Colonic mucosa (tissue), 4 donors: ENCODE data around the gene RBM28. TPM values are rescaled to one million over a fixed set of nuclear protein-coding genes. Genes with fewer than 3 reads are reported as not detected.

Experiments used
- DNase-seq: peaks from one replicate; pipeline ENCODE4 v3.0.0-alpha.2; 2020
- H3K27ac ChIP-seq: fragments of 200-600 bp; one replicate; pipeline ENCODE4 v1.8.0; 2021
- H3K27me3 ChIP-seq: fragments of 200-600 bp; one replicate; pipeline ENCODE4 v1.8.0; 2021
- H3K36me3 ChIP-seq: fragments of 200-600 bp; one replicate; pipeline ENCODE4 v1.8.0; 2021
- H3K4me1 ChIP-seq: fragments of 200-600 bp; one replicate; pipeline ENCODE4 v1.8.0; 2021; ENCODE audit warnings: mild to moderate bottlenecking
- H3K4me3 ChIP-seq: fragments of 200-600 bp; one replicate; pipeline ENCODE4 v1.8.0; 2021
- H3K9ac ChIP-seq, 2 donors: one replicate each; pipeline ENCODE4 v1.7.0; 2013; ENCODE audit warnings: control low read depth in 2 of 2, low read depth in 2 of 2, low read length in 2 of 2
- H3K9me3 ChIP-seq: fragments of 200-600 bp; one replicate; pipeline ENCODE4 v1.8.0; 2021
- CTCF ChIP-seq: fragments of 200-600 bp; IDR thresholded peaks from one replicate; pipeline ENCODE4 v1.8.0; 2022; ENCODE audit warnings: antibody characterized with exemption, mild to moderate bottlenecking
- intact Hi-C: fragments of 100-400 bp; cut with DNase I; formaldehyde crosslinking; loops from one replicate; pipeline ENCODE4 v1.14.1; 2022
- total RNA-seq, 2 donors: library from RNA; stranded (reverse); fragmentation: NEBNext Ultra II Directional in 1 of 2; extraction: Animal tissue kit (Norgen Biotek cat#: 25700) in 1 of 2; gene quantifications; one replicate each; pipeline ENCODE4 v1.2.1, GENCODE V29; 2021
- donor health status: healthy.
- donor health status: DM: no; HTN: no; CAD: no.
- donor health status: DM: no; HTN: no; CAD: no.

Gene RBM28
- total RNA-seq, 2 donors from 2014 or later = 16.3 to 30.6 TPM

GRCh38 chr7:128251337-128251736 is 92.4 kb downstream of the RBM28 start:
- H3K36me3 ChIP-seq = no peaks in the 10 kb centered on the region
- H3K4me3 ChIP-seq = no peak overlapping the region
- no peak overlapping the region for H3K9ac ChIP-seq
- H3K9me3 ChIP-seq = no peaks in the 10 kb centered on the region
- no peak overlapping the region for H3K27ac ChIP-seq
- no peaks in the 10 kb centered on the region for H3K4me1 ChIP-seq
- intact Hi-C loops = no loop called here
- H3K27me3 ChIP-seq = no peaks in the 10 kb centered on the region
- DNase-seq = no peak
- TF ChIP-seq CTCF = no peak

Other genes starting within 250 kb of the RBM28 start
- under 1 TPM in 1 of 2 donors, not detected in 1; 0.07 TPM for gene LEP, start 102.6 kb downstream of the RBM28 start, total RNA-seq
- under 1 TPM in 1 of 2 donors, not detected in 1; 0.24 TPM for gene PRRT4, start 17.8 kb upstream of the RBM28 start, total RNA-seq
- 10 to 100 TPM; 37.5 to 50.0 TPM for gene IMPDH1, start 66.1 kb upstream of the RBM28 start, total RNA-seq
- gene HILPDA, start 112.0 kb upstream of the RBM28 start, total RNA-seq = 10 to 100 TPM; 12.1 to 31.4 TPM
- gene METTL2B, start 132.8 kb upstream of the RBM28 start, total RNA-seq = 10 to 100 TPM; 24.6 to 36.8 TPM